Lower leg skin (tissue), 3 donors: ENCODE measurements around the gene NFAT5.

Experiments used
- CTCF ChIP-seq, 3 donors: fragments of 450-650 bp; IDR thresholded peaks; one replicate each; pipeline ENCODE4 v1.5.1; 2016; ENCODE audit warnings: antibody characterized with exemption in 3 of 3, mild to moderate bottlenecking in 3 of 3, moderate library complexity in 2 of 3
- POLR2A ChIP-seq, 2 donors: fragments of 450-650 bp; IDR thresholded peaks; one replicate each; pipeline ENCODE4 v1.6.1; 2016 to 2017; ENCODE audit warnings: antibody characterized with exemption in 2 of 2, mild to moderate bottlenecking in 1 of 2, moderate library complexity in 1 of 2

- TF ChIP-seq CTCF (IDR thresholded peaks at IDR 0.05) (no peak), POLR2A (IDR thresholded peaks at IDR 0.05) (no peak)
Measured at GRCh38 chr16:69633375-69633774, 67.6 kb downstream of the NFAT5 start.
